Caco-2 (cell line): ENCODE results near the gene CFAP221. TPM values are rescaled to one million over a fixed set of nuclear protein-coding genes. Genes with fewer than 3 reads are reported as not detected.

ENCODE experiments used
- BruUV-seq: library from RNA; stranded (reverse); fragments of 400-500 nt; replicated peaks from 2 replicates; lab custom pipeline; 2021; lab: Mats Ljungman, UMichigan
- CTCF ChIA-PET: fragments of 300-600 bp; sonication (Branson Sonifier 250); formaldehyde crosslinking; loops from one replicate; lab custom pipeline; 2022; ENCODE audit warnings: antibody characterized with exemption; lab: Charles Lee
- POLR2A ChIA-PET: fragments of 300-600 bp; sonication (Branson Sonifier 250); formaldehyde crosslinking; loops from one replicate; lab custom pipeline; 2022; ENCODE audit warnings: antibody characterized with exemption; lab: Charles Lee
- DNase-seq, 2 experiments: peaks; one replicate each; pipeline versions ENCODE4 v3.0.0 to v3.0.0-alpha.2; 2020 to 2022
- H3K27me3 ChIP-seq: replicated peaks from 2 replicates; pipeline ENCODE4 v1.6.0; 2011; ENCODE audit warnings: low read length; ENCODE audit not compliant: control insufficient read depth, insufficient read depth
- H3K36me3 ChIP-seq: 2 replicates; pipeline ENCODE4 v1.5.1; 2011; ENCODE audit warnings: low read length; ENCODE audit not compliant: control insufficient read depth, insufficient read depth
- H3K4me1 ChIP-seq: fragments of 250-450 bp; sonication (Bioruptor Pico); 2 replicates; pipeline ENCODE4 v1.5.1; 2020; ENCODE audit warnings: mild to moderate bottlenecking
- H3K4me3 ChIP-seq: 2 replicates; pipeline ENCODE4 v1.5.1; 2011; ENCODE audit warnings: low read depth, mild to moderate bottlenecking, control low read depth, low read length
- H3K9me3 ChIP-seq: fragments of 250-450 bp; sonication (Bioruptor Pico); 2 replicates; pipeline ENCODE4 v1.5.1; 2020; ENCODE audit warnings: mild to moderate bottlenecking, moderate library complexity
- H3K27ac Mint-ChIP-seq: one replicate; pipeline ENCODE4 v1.8.0; 2022; ENCODE audit warnings: mixed read lengths; ENCODE audit not compliant: unreplicated experiment
- H3K27me3 Mint-ChIP-seq: one replicate; pipeline ENCODE4 v1.8.0; 2022; ENCODE audit warnings: mixed read lengths; ENCODE audit not compliant: insufficient read depth, unreplicated experiment
- H3K36me3 Mint-ChIP-seq: one replicate; pipeline ENCODE4 v1.8.0; 2022; ENCODE audit warnings: mild to moderate bottlenecking, mixed read lengths; ENCODE audit not compliant: insufficient read depth, unreplicated experiment
- H3K4me1 Mint-ChIP-seq: one replicate; pipeline ENCODE4 v1.8.0; 2022; ENCODE audit warnings: low read depth, mixed read lengths; ENCODE audit not compliant: unreplicated experiment
- H3K4me3 Mint-ChIP-seq: one replicate; pipeline ENCODE4 v1.8.0; 2022; ENCODE audit warnings: mild to moderate bottlenecking, moderate library complexity, mixed read lengths; ENCODE audit not compliant: unreplicated experiment
- H3K9me3 Mint-ChIP-seq: one replicate; pipeline ENCODE4 v1.8.0; 2022; ENCODE audit warnings: mixed read lengths; ENCODE audit not compliant: unreplicated experiment
- CTCF ChIP-seq, 2 experiments: fragments of 200-600 bp in 1 of 2; IDR thresholded peaks; 1 replicate in 1 of 2; 2 replicates in 1 of 2; pipeline versions ENCODE4 v1.5.1 to v1.8.0; 2011 to 2022; ENCODE audit warnings: antibody characterized with exemption in 1 of 2, control low read depth in 1 of 2, inconsistent platforms in 1 of 2, low read depth in 1 of 2, low read length in 1 of 2, mild to moderate bottlenecking in 1 of 2, moderate library complexity in 1 of 2; ENCODE audit not compliant: insufficient read depth in 1 of 2, severe bottlenecking in 1 of 2, unreplicated experiment in 1 of 2
- intact Hi-C: fragments of 100-400 bp; cut with micrococcal nuclease; formaldehyde crosslinking; loops from one replicate; pipeline ENCODE4 v1.10.0; 2022; ENCODE audit not compliant: unreplicated experiment
- total RNA-seq: library from RNA; stranded (reverse); gene quantifications from 2 replicates; pipeline ENCODE4 v1.2.3, GENCODE V29; 2022

Gene CFAP221
- total RNA-seq, 1 experiment from 2014 or later, result not detected

GRCh38 chr2:119586085-119586484, 41.8 kb downstream of the CFAP221 start:
- Histone ChIP-seq H3K4me3 (no peak overlapping the region), H3K36me3 (no peaks in the 10 kb centered on the region), H3K9me3 (no peaks in the 10 kb centered on the region), H3K4me1 (no peaks in the 10 kb centered on the region), H3K27me3 (no peaks in the 10 kb centered on the region)
- H3K27me3 Mint-ChIP-seq, result peaks cover 9% of the 10 kb centered on the region
- peak overlapping the region; percentile 1 for H3K27ac Mint-ChIP-seq
- POLR2A ChIA-PET, result no interaction called here
- intact Hi-C loops, result no loop called here
- H3K36me3 Mint-ChIP-seq, result no peaks in the 10 kb centered on the region
- peaks cover 6% of the 10 kb centered on the region for H3K9me3 Mint-ChIP-seq
- H3K4me1 Mint-ChIP-seq, result no peaks in the 10 kb centered on the region
- no peak for DNase-seq
- no TSS peak for BruUV-seq
- CTCF ChIA-PET, result no interaction called here
- H3K4me3 Mint-ChIP-seq, result no peak overlapping the region
- no peak for TF ChIP-seq CTCF (IDR thresholded peaks at IDR 0.05; ENCODE audit: insufficient read depth in 1 of 2, low read depth in 1 of 2, low read length in 1 of 2, severe bottlenecking in 1 of 2, unreplicated experiment in 1 of 2)

- no peaks in the 10 kb centered on the region for H3K36me3 Mint-ChIP-seq
- peaks cover 9% of the 10 kb centered on the region for H3K27me3 Mint-ChIP-seq
- no peaks in the 10 kb centered on the region for H3K9me3 Mint-ChIP-seq
- ChIA-PET CTCF (no interaction called here), POLR2A (no interaction called here)
- intact Hi-C loops, result no loop called here
- no peak for TF ChIP-seq CTCF (IDR thresholded peaks at IDR 0.05; ENCODE audit: insufficient read depth in 1 of 2, low read depth in 1 of 2, low read length in 1 of 2, severe bottlenecking in 1 of 2, unreplicated experiment in 1 of 2)
- BruUV-seq, result no TSS peak
- H3K27ac Mint-ChIP-seq, result no peak overlapping the region
- H3K4me3 Mint-ChIP-seq, result no peak overlapping the region
- H3K9me3 ChIP-seq, result no peaks in the 10 kb centered on the region
- H3K36me3 ChIP-seq, result no peaks in the 10 kb centered on the region
- H3K4me1 Mint-ChIP-seq, result no peaks in the 10 kb centered on the region
- H3K4me1 ChIP-seq, result no peaks in the 10 kb centered on the region
- H3K4me3 ChIP-seq, result no peak overlapping the region
- no peak for DNase-seq
- no peaks in the 10 kb centered on the region; the same call in none of the 2 replicates for H3K27me3 ChIP-seq
Measured at GRCh38 chr2:119590873-119591272, 46.6 kb downstream of the CFAP221 start.

GRCh38 chr2:119591523-119591922, 47.3 kb downstream of the CFAP221 start:
- CTCF ChIA-PET, result no interaction called here
- no peaks in the 10 kb centered on the region; the same call in none of the 2 replicates for H3K27me3 ChIP-seq

More at GRCh38 chr2:119591523-119591922, 47.3 kb downstream of the CFAP221 start:
- Mint-ChIP-seq H3K4me3 (no peak overlapping the region), H3K27ac (no peak overlapping the region), H3K9me3 (no peaks in the 10 kb centered on the region), H3K36me3 (no peaks in the 10 kb centered on the region), H3K4me1 (no peaks in the 10 kb centered on the region), H3K27me3 (peaks cover 9% of the 10 kb centered on the region)
- Histone ChIP-seq H3K4me3 (no peak overlapping the region), H3K4me1 (no peaks in the 10 kb centered on the region), H3K36me3 (no peaks in the 10 kb centered on the region), H3K9me3 (no peaks in the 10 kb centered on the region)
- POLR2A ChIA-PET, result no interaction called here
- no peak for DNase-seq
- intact Hi-C loops, result no loop called here
- no peak for TF ChIP-seq CTCF (IDR thresholded peaks at IDR 0.05; ENCODE audit: insufficient read depth in 1 of 2, low read depth in 1 of 2, low read length in 1 of 2, severe bottlenecking in 1 of 2, unreplicated experiment in 1 of 2)
- BruUV-seq, result no TSS peak
